ENCODE data around the gene GRIPAP1. TPM values are rescaled to one million over a fixed set of nuclear protein-coding genes. Genes with fewer than 3 reads are reported as not detected.

Gene GRIPAP1
- total RNA-seq = 10 to 100 TPM; 25.1 to 44.5 (median 32.2) TPM

DNA sequence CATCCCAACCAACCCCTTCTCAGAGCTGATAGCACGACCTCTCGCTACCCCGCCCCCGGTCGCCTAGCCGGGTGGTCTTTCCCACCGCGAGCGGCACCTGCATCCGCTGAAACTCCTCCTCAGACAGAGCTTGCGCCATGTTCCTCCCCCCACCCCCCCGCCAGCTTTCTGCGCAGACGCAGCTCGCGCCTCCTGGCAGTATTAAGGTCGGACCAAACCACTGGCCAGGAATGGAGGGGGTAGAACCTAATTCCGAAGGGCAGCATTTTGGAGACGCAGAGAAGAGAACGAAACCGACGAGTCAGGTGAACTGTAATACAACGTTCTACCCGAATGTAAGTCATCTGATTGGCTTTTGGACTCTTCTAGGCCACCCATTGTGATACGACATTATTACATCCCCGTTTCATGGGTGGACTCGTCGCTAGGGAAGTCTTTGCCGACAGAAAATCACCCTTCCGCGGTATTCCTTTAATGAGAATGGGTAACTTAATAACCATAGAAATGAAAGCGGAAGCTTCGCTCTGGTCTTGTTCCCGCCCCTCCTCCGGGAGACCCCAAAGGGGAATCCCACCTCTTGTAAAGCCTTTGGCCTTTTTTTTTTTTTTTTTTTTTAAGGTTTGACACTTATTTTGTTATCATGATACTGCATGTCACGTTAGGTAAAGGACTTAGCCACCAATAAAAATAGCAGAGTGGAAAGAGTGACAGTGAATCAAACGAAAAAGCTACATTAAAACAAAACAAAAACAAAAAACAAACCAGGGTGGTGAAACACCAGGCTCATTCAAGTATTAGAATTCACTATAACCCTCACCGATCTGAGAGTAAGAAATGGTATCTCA, at the start of gene GRIPAP1:
Gene GRIPAP1, minus strand, starts transcription at position 174 of the 845 bp plus-strand sequence. Its CDS starts 35 bp downstream, at position 139.
- ATAC-seq (ENCODE audit: low FRiP score) = peak; percentile 86
- no peak for DNase-seq (ENCODE audit: low spot score)
- TF ChIP-seq CTCF (IDR thresholded peaks at IDR 0.05) = no peak

GRCh38 chrX:49043987-49044281, 41.9 kb upstream of the GRIPAP1 start:
- ATAC-seq (ENCODE audit: low FRiP score) (no peak), DNase-seq (ENCODE audit: low spot score) (no peak)
- peak in 1 of 3 donors; percentile 4 for TF ChIP-seq CTCF (IDR thresholded peaks at IDR 0.05)

GRCh38 chrX:49043220-49043986, 41.3 kb upstream of the GRIPAP1 start, which contains the start of gene TFE3:
Gene TFE3, minus strand, starts transcription at chrX:49043357. Its CDS starts 131 bp downstream, at chrX:49043226.
- TF ChIP-seq CTCF (IDR thresholded peaks at IDR 0.05) = no peak
- ATAC-seq (ENCODE audit: low FRiP score) (peak; percentile 91), DNase-seq (ENCODE audit: low spot score) (peak; percentile 90)

GRCh38 chrX:49042581-49043219, 40.6 kb upstream of the GRIPAP1 start:
- no peak for TF ChIP-seq CTCF (IDR thresholded peaks at IDR 0.05)
- no peak for ATAC-seq (ENCODE audit: low FRiP score)

GRCh38 chrX:49041744-49042580, 39.9 kb upstream of the GRIPAP1 start:
- TF ChIP-seq CTCF (IDR thresholded peaks at IDR 0.05) = no peak
- DNase-seq (ENCODE audit: low spot score) = no peak
- ATAC-seq (ENCODE audit: low FRiP score) = no peak

More at GRCh38 chrX:49042581-49043219, 40.6 kb upstream of the GRIPAP1 start:
- no peak for DNase-seq (ENCODE audit: low spot score)

GRCh38 chrX:49040376-49040955, 38.4 kb upstream of the GRIPAP1 start:
- TF ChIP-seq CTCF (IDR thresholded peaks at IDR 0.05) = no peak
- DNase-seq (ENCODE audit: low spot score) = no peak

More at GRCh38 chrX:49040376-49040955, 38.4 kb upstream of the GRIPAP1 start:
- no peak for ATAC-seq (ENCODE audit: low FRiP score)

All from omental fat pad (tissue), 4 donors.